Mononuclear cell (primary cell): ENCODE data around the gene SHC2. TPM values are rescaled to one million over a fixed set of nuclear protein-coding genes. Genes with fewer than 3 reads are reported as not detected.
"Not testable (repeated sequence)": the region's sequence is repeated elsewhere in the genome, so short reads cannot be mapped to it uniquely, and the experiment has no call there.

Source experiments
- H3K27me3 ChIP-seq: 2 replicates; pipeline ENCODE4 v1.6.0; 2011; ENCODE audit warnings: low read length, control low read depth; ENCODE audit not compliant: insufficient read depth
- H3K4me1 ChIP-seq: 2 replicates; pipeline ENCODE4 v1.5.1; 2011; ENCODE audit warnings: mild to moderate bottlenecking, low read length, control low read depth; ENCODE audit not compliant: insufficient read depth
- H3K4me3 ChIP-seq: 2 replicates; pipeline ENCODE4 v1.5.1; 2011; ENCODE audit warnings: mild to moderate bottlenecking, low read length, moderate library complexity
- H3K9me3 ChIP-seq: 2 replicates; pipeline ENCODE4 v1.5.1; 2011; ENCODE audit warnings: low read depth, mild to moderate bottlenecking, control low read depth, low read length
- total RNA-seq: library from RNA; depleted of rRNA; stranded (reverse); fragments of >200 nt; gene quantifications from one replicate; pipeline ENCODE4 v1.2.3, GENCODE V29; 2012

The SHC2 gene
- total RNA-seq, 1 donor, result 0.42 TPM

GRCh38 chr19:391726-392374 is 69.0 kb downstream of the SHC2 start:
- H3K4me3 ChIP-seq, result no peak overlapping the region
- no peaks in the 10 kb centered on the region for H3K4me1 ChIP-seq
- H3K27me3 ChIP-seq, result no peaks in the 10 kb centered on the region
- H3K9me3 ChIP-seq, result no peaks in the 10 kb centered on the region

- H3K27me3 ChIP-seq, result no peaks in the 10 kb centered on the region
- no peaks in the 10 kb centered on the region for H3K4me1 ChIP-seq
- H3K9me3 ChIP-seq, result no peaks in the 10 kb centered on the region
- H3K4me3 ChIP-seq, result no peak overlapping the region
These were observed 69.7 kb downstream of the SHC2 start for GRCh38 chr19:391207-391557.

- Histone ChIP-seq H3K4me1 (no peaks in the 10 kb centered on the region), H3K4me3 (no peak overlapping the region), H3K9me3 (no peaks in the 10 kb centered on the region), H3K27me3 (no peaks in the 10 kb centered on the region)
These were observed 70.2 kb downstream of the SHC2 start for GRCh38 chr19:390386-391206.

- Histone ChIP-seq H3K9me3 (no peaks in the 10 kb centered on the region), H3K27me3 (no peaks in the 10 kb centered on the region), H3K4me3 (no peak overlapping the region), H3K4me1 (no peaks in the 10 kb centered on the region)
These were observed 70.9 kb downstream of the SHC2 start for GRCh38 chr19:389935-390289.

GRCh38 chr19:389255-389934 is 71.4 kb downstream of the SHC2 start:
- Histone ChIP-seq H3K4me1 (no peaks in the 10 kb centered on the region), H3K27me3 (peaks cover 2% of the 10 kb centered on the region), H3K4me3 (no peak overlapping the region), H3K9me3 (no peaks in the 10 kb centered on the region)

GRCh38 chr19:388691-389090 is 72.1 kb downstream of the SHC2 start:
- H3K4me1 ChIP-seq, result no peaks in the 10 kb centered on the region
- H3K27me3 ChIP-seq, result peaks cover 7% of the 10 kb centered on the region
- H3K9me3 ChIP-seq, result no peaks in the 10 kb centered on the region
- no peak overlapping the region for H3K4me3 ChIP-seq

- peaks cover 10% of the 10 kb centered on the region for H3K27me3 ChIP-seq
- no peak overlapping the region for H3K4me3 ChIP-seq
- no peaks in the 10 kb centered on the region for H3K4me1 ChIP-seq
- no peaks in the 10 kb centered on the region for H3K9me3 ChIP-seq
These were observed 73.1 kb downstream of the SHC2 start for GRCh38 chr19:387777-388176.

- not testable (repeated sequence) for H3K4me3 ChIP-seq, H3K9me3 ChIP-seq, H3K4me1 ChIP-seq
- peaks cover 10% of the 10 kb centered on the region for H3K27me3 ChIP-seq
These were observed 74.1 kb downstream of the SHC2 start for GRCh38 chr19:386632-387301.

- H3K4me1 ChIP-seq, H3K4me3 ChIP-seq, H3K9me3 ChIP-seq: not testable (repeated sequence)
- peaks cover 10% of the 10 kb centered on the region for H3K27me3 ChIP-seq
These were observed 74.6 kb downstream of the SHC2 start for GRCh38 chr19:386189-386588.

- Histone ChIP-seq H3K4me1 (no peaks in the 10 kb centered on the region), H3K4me3 (no peak overlapping the region), H3K9me3 (no peaks in the 10 kb centered on the region), H3K27me3 (peaks cover 10% of the 10 kb centered on the region)
These were observed 76.0 kb downstream of the SHC2 start for GRCh38 chr19:384799-385169.

- peaks cover 10% of the 10 kb centered on the region for H3K27me3 ChIP-seq
- H3K9me3 ChIP-seq, result no peaks in the 10 kb centered on the region
- H3K4me3 ChIP-seq, result no peak overlapping the region
- no peaks in the 10 kb centered on the region for H3K4me1 ChIP-seq
These were observed 76.7 kb downstream of the SHC2 start for GRCh38 chr19:383922-384798.

- no peak overlapping the region for H3K4me3 ChIP-seq
These were observed 77.8 kb downstream of the SHC2 start for GRCh38 chr19:383040-383439.

GRCh38 chr19:382578-382977 is 78.3 kb downstream of the SHC2 start:
- H3K4me3 ChIP-seq, H3K4me1 ChIP-seq, H3K9me3 ChIP-seq: not testable (repeated sequence)
- H3K27me3 ChIP-seq, result peaks cover 10% of the 10 kb centered on the region

More at GRCh38 chr19:383040-383439, 77.8 kb downstream of the SHC2 start:
- no peaks in the 10 kb centered on the region for H3K4me1 ChIP-seq
- peaks cover 10% of the 10 kb centered on the region for H3K27me3 ChIP-seq
- H3K9me3 ChIP-seq, result no peaks in the 10 kb centered on the region

- H3K4me3 ChIP-seq, H3K9me3 ChIP-seq, H3K4me1 ChIP-seq: not testable (repeated sequence)
- peaks cover 10% of the 10 kb centered on the region for H3K27me3 ChIP-seq
These were observed 78.9 kb downstream of the SHC2 start for GRCh38 chr19:381901-382300.
